ENCODE measurements around the gene TADA2B. TPM values are rescaled to one million over a fixed set of nuclear protein-coding genes. Genes with fewer than 3 reads are reported as not detected.

The TADA2B gene
- total and polyA plus RNA-seq, 9 of the 15 experiments (the other 6 are each of a cell fraction or from before 2014, with no cell fraction given): 0.55 to 12.2 (median 7.5) TPM

DNA sequence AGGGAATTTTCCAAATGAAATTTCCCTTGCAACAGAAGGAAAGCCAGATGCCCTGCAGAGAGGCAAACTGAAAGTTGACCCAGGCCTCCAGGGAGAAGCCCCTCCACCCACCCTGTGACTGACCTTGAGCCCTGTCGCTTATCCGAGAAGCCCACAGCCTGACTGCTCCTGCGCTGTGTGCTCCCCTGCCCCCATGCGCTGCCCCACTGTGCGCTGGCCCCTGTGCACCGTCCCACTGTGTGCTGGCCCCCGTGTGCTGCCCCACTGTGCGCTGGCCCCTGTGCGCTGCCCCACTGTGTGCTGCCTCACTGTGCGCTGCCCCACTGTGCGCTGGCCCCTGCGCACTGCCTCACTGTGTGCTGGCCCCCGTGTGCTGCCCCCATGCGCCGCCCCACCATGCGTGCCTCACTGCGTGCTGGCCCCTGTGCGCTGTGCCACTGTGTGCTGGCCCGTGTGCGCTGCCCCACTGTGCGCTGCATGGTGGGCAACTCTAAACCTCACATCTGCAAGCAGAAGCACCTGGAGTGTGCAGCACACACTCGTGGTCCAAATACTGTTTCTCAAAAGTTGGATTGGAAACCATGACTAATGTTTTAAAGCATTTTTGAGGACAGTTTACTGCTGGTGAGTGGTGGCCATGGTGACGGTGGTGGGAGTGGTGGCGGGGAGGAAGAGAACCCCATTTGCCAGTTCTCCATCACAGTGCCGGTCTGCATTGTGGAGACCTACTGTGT lies 33.0 kb downstream of the TADA2B start (continued):
- TF ChIP-seq ZKSCAN1 (IDR thresholded peaks at IDR 0.05; ENCODE audit: low read depth, low read length): peak; percentile 100
- no peak for TF ChIP-seq NR0B1 (IDR thresholded peaks at IDR 0.05; ENCODE audit: partially characterized antibody)
- no peak for TF ChIP-seq ZNF785 (CRISPR knock-in tag; IDR thresholded peaks at IDR 0.05)
- TF ChIP-seq, protein P1, sequence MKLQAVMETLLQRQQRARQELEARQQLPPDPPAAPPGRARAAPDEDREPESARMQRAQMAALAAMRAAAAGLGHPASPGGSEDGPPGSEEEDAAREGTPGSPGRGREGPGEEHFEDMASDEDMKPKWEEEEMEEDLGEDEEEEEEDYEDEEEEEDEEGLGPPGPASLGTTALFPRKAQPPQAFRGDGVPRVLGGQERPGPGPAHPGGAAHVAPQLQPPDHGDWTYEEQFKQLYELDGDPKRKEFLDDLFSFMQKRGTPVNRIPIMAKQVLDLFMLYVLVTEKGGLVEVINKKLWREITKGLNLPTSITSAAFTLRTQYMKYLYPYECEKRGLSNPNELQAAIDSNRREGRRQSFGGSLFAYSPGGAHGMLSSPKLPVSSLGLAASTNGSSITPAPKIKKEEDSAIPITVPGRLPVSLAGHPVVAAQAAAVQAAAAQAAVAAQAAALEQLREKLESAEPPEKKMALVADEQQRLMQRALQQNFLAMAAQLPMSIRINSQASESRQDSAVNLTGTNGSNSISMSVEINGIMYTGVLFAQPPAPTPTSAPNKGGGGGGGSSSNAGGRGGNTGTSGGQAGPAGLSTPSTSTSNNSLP (IDR thresholded peaks at IDR 0.05; ENCODE audit: borderline replicate concordance, low read depth, low read length): no peak
- TF ChIP-seq ZBTB7A (IDR thresholded peaks at IDR 0.05; ENCODE audit: borderline replicate concordance, control insufficient read depth, low read depth, low read length): 0 out of 2 replicates have a peak, but pooled peaks have one; percentile 30
- TF ChIP-seq ELF2 (CRISPR knock-in tag; IDR thresholded peaks at IDR 0.05): no peak

- H2AFZ ChIP-seq (ENCODE audit: low read depth, low read length): no peak overlapping the region
- in situ Hi-C loops (cut with MboI) (no loop called here), intact Hi-C loops (cut with micrococcal nuclease) (no loop called here)
- peaks cover 3 to 21% of the 10 kb centered on the region in 2 experiments; a peak in 4 of 5 replicates for H3K4me1 ChIP-seq (replicated peaks in 1 of 2; ENCODE audit: control insufficient read depth in 2 of 2, insufficient read depth in 2 of 2, low read length in 2 of 2)
- ChIA-PET POLR2A (interaction anchor here (0.6 to 1.2 kb wide), 2 partner anchors 38 to 103 kb away, joined by 3 read pairs; no protein-coding TSS in a partner anchor), CTCF (ENCODE audit: low intra/inter-chr PET ratio) (no interaction called here)
- ATAC-seq (no peak), DNase-seq (ENCODE audit: extremely low read depth in 1 of 4, low spot score in 3 of 4) (no peak), FAIRE-seq (no peak)
- TF ChIP-seq, protein P2, sequence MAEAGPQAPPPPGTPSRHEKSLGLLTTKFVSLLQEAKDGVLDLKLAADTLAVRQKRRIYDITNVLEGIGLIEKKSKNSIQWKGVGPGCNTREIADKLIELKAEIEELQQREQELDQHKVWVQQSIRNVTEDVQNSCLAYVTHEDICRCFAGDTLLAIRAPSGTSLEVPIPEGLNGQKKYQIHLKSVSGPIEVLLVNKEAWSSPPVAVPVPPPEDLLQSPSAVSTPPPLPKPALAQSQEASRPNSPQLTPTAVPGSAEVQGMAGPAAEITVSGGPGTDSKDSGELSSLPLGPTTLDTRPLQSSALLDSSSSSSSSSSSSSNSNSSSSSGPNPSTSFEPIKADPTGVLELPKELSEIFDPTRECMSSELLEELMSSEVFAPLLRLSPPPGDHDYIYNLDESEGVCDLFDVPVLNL (CRISPR knock-in tag; IDR thresholded peaks at IDR 0.05; ENCODE audit: low read depth): no peak
- TF ChIP-seq, protein P3, sequence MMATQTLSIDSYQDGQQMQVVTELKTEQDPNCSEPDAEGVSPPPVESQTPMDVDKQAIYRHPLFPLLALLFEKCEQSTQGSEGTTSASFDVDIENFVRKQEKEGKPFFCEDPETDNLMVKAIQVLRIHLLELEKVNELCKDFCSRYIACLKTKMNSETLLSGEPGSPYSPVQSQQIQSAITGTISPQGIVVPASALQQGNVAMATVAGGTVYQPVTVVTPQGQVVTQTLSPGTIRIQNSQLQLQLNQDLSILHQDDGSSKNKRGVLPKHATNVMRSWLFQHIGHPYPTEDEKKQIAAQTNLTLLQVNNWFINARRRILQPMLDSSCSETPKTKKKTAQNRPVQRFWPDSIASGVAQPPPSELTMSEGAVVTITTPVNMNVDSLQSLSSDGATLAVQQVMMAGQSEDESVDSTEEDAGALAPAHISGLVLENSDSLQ (IDR thresholded peaks at IDR 0.05): peak; percentile 48
- no peak overlapping the region for H3K4me3 ChIP-seq
- BruUV-seq (replicated peaks): no TSS peak
- peaks cover 4% of the 10 kb centered on the region for H3K9me3 ChIP-seq (replicated peaks; ENCODE audit: control insufficient read depth, insufficient read depth, low read depth, low read length)
- H3K27ac ChIP-seq (ENCODE audit: extremely low read depth, low read depth, low read length): no peak overlapping the region
- H4K20me1 ChIP-seq (replicated peaks; ENCODE audit: control insufficient read depth, insufficient read depth, low read length): no peaks in the 10 kb centered on the region; the same call in none of the 2 replicates
- H3K27me3 ChIP-seq (ENCODE audit: control insufficient read depth in 2 of 2, insufficient read depth in 2 of 2, low read length in 2 of 2): no peaks in the 10 kb centered on the region
- H3K4me2 ChIP-seq (ENCODE audit: insufficient read depth, low read length): no peak overlapping the region
- H3K9ac ChIP-seq (ENCODE audit: insufficient read depth in 1 of 2, low read depth in 2 of 2, low read length in 2 of 2): no peak overlapping the region
- WGBS (ENCODE audit: insufficient coverage, low coverage, missing lambda C conversion rate): 34% methylated on average over 6 of the region's 6 CpGs
- H3K79me2 ChIP-seq (ENCODE audit: control insufficient read depth, insufficient read depth, low read length): no peaks in the 10 kb centered on the region
- no peaks in the 10 kb centered on the region for H3K36me3 ChIP-seq (ENCODE audit: control insufficient read depth, insufficient read depth, low read length)
- no peaks in the 10 kb centered on the region for H3K9me1 ChIP-seq (ENCODE audit: control insufficient read depth, insufficient read depth, low read length)
Observed at GRCh38 chr4:7076696-7077082, 33.5 kb downstream of the TADA2B start.

Measured in K562 (cell line).